Gastroesophageal sphincter (tissue), 3 donors: Measurements from ENCODE around the gene ULK3.

ENCODE experiments used
- CTCF ChIP-seq, 4 experiments: fragments of 200-600 bp in 2 of 4; fragments of 450-650 bp in 2 of 4; sonication (generic) in 1 of 4; IDR thresholded peaks; one replicate each; pipeline ENCODE4 v1.5.1; 2017 to 2019; ENCODE audit warnings: antibody characterized with exemption in 4 of 4, mild to moderate bottlenecking in 2 of 4, moderate library complexity in 2 of 4
- EP300 ChIP-seq: sonication (generic); formaldehyde crosslinking; IDR thresholded peaks from one replicate; pipeline ENCODE4 v1.6.1; 2017; ENCODE audit warnings: antibody characterized with exemption, mild to moderate bottlenecking
- POLR2AphosphoS5 ChIP-seq: sonication (generic); formaldehyde crosslinking; IDR thresholded peaks from one replicate; pipeline ENCODE4 v1.6.1; 2017; ENCODE audit warnings: antibody characterized with exemption

- TF ChIP-seq EP300, result no peak
- TF ChIP-seq CTCF (IDR thresholded peaks at IDR 0.05), result no peak
- no peak for TF ChIP-seq POLR2AphosphoS5
Observed at GRCh38 chr15:74808840-74809229, 34.1 kb downstream of the ULK3 start.
